Rectal smooth muscle tissue (tissue), 1 donor: Measurements from ENCODE around the gene TUBGCP6.

Source experiments
- H3K27ac ChIP-seq: one replicate; pipeline ENCODE4 v1.7.0; 2013; ENCODE audit warnings: low read depth, low read length, inconsistent platforms
- H3K27me3 ChIP-seq: one replicate; pipeline ENCODE4 v1.7.0; 2013; ENCODE audit warnings: low read length; ENCODE audit not compliant: control insufficient read depth, insufficient read depth
- H3K36me3 ChIP-seq: one replicate; pipeline ENCODE4 v1.7.0; 2013; ENCODE audit warnings: low read length; ENCODE audit not compliant: control insufficient read depth, insufficient read depth
- H3K4me1 ChIP-seq: one replicate; pipeline ENCODE4 v1.7.0; 2013; ENCODE audit warnings: low read length; ENCODE audit not compliant: control insufficient read depth, insufficient read depth
- H3K4me3 ChIP-seq: one replicate; pipeline ENCODE4 v1.7.0; 2013; ENCODE audit warnings: low read length
- H3K9ac ChIP-seq: one replicate; pipeline ENCODE4 v1.7.0; 2013; ENCODE audit warnings: low read length

The TUBGCP6 gene

DNA sequence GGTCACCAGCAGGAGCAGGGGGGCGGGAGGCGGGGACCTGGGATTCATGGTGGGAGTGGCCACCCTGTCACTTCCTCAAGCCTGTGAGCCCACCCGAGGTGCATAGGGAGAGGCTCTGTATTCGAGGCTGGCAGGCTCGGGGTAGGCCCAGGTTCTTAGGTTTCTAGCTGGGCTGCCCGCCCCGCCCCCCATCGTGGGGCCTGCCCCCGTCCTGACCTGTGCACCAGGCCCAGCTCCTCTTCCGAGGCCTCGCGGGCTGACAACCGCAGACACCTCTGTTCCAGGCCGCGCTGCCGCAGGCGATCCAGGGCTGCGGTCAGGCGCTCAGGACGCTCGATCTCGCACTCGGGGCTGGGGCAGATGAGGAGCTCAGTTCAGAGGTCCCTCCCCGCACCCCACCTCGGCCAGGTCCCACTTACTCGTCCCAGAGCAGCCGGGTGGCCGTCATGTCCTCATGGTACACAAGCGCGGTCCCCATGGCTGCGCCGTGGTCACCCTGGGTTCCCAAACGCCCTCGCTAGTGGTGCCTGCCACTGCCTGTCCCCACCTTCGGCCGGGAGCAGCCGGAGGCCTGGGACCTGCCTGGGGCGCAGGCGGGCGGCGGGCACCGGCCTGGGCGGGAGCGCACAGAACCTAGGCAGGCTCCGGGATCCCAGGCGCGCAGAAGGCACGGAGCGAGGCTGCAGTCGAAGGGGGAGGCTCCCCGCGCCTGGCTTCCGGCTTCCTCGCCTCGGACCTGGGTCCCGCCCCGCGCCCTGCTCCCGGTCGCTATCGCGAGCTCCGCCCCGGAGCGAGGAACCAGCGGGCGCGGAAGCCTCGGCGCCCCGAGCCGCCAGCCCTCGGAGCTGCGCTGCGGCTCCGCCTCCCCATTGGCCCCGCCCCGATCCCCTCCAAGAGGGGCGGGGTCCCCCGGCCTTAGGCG is 6.0 kb upstream of the TUBGCP6 start, which contains the start of gene HDAC10:
HDAC10 (minus strand) TSS at position 711 of the 922 bp plus-strand sequence; CDS start at position 478, 233 bp downstream.
- Histone ChIP-seq H3K4me1 (peaks cover 14% of the 10 kb centered on the region), H3K27ac (peak within 1 kb of the TSS; percentile 66), H3K4me3 (peak within 1 kb of the TSS; percentile 97), H3K27me3 (no peaks in the 10 kb centered on the region), H3K9ac (peak within 1 kb of the TSS; percentile 45), H3K36me3 (peaks cover 15% of the 10 kb centered on the region)

DNA sequence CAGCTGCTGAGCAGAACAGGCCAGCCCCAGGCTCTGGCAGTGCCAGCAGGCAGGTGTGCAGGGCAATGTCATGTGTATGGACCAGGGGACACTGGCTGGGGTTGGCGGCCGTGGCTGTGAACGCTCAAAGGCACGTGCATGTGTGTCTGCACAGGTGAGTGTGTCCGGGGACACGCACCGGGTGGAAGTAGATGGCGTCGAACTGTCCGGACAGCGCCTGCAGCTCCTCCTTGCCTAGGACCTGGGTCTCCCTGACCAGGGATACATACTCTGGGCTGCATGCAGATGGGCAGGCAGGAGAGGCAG is 5.4 kb upstream of the TUBGCP6 start:
- peaks cover 14% of the 10 kb centered on the region for H3K4me1 ChIP-seq
- H3K27ac ChIP-seq = no peak overlapping the region
- H3K36me3 ChIP-seq = peaks cover 15% of the 10 kb centered on the region
- peak overlapping the region; percentile 1 for H3K9ac ChIP-seq
- peak overlapping the region; percentile 97 for H3K4me3 ChIP-seq
- H3K27me3 ChIP-seq = no peaks in the 10 kb centered on the region

DNA sequence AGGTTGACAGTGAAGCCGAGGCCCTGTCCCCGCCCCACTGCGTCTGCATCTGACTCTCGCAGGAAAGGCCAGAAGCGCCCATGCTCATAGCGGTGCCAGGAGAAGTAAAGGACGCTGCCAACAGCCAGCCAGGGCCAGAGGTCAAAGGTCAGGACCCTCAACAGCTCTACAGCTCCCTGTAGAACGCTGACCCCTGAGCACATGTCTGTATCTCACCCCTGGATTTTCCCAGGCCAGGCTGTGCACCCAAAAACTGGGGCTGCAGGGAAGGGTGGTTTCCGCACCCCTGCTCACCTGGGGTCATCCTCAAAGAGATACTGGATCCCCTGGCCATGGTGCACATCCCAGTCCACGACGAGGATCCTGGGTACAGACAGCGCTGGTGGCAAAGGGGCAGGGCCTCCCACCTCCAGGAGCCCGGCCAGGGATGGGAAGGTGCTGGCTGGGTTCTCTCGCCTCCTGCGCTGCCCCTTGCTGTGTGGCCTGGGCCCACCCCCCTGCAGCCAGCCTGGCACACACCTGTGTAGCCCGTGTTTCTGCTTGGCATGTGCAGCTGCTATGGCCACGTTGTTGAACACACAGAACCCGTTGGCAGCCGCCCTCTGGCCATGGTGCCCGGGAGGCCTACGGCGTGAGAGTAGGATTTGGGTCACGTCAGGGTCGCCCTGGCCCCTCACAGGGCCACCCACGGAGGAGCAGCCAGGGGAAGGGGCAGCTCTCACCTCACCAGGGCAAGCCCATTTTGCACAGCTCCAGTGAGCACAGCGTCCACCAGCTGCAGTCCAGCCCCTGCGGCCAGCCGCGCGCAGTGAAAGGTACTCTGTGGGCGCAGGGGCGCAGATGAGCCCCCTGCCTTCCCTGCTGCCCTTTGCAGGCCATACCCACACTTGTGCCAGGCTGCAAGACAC is 4.8 kb upstream of the TUBGCP6 start:
- Histone ChIP-seq H3K27ac (no peak overlapping the region), H3K36me3 (peaks cover 15% of the 10 kb centered on the region), H3K4me1 (peaks cover 14% of the 10 kb centered on the region), H3K4me3 (peak overlapping the region; percentile 97), H3K27me3 (no peaks in the 10 kb centered on the region), H3K9ac (no peak overlapping the region)

DNA sequence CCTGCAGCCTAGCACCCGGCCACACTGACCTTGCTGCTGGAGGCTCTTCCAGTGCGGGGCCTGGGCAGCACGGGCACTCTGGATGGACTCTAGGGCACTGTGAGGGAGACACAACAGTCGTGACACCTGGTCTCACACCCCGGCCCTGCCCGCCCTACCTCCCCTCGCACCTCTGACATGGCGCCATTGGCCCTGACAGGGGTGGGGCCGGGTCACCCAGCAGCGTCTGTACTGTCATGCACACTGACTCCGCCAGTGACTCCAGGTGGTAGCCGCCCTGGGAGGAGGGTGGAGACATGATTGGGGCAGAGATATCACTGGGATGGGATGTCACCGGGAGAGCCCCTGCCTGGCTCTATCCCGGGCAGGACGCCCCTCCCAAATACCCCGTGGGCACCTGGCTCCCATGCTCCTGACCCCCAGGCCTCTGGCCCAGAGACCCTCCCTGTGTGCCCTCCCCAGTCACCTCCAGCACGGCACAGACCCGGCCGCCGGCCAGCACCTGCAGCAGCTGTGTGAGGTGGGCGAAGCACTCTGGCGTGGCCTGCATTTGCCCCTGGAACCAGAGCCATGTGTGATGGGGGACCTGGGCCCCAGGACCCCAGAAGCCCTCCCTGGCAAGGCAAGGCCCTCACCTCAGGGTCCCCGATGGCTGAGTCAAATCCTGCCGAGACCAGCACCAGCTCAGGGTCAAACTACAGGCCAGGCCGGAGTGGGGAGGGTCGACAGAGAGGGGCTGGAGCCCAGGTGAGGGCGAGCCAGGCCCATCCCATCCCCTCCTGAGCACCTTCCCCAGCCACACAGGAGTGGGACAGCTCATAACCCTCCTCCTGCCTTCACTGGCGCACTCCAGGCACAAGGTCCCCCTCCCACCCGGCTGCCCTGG is 3.6 kb upstream of the TUBGCP6 start:
- Histone ChIP-seq H3K4me1 (peaks cover 17% of the 10 kb centered on the region), H3K27ac (no peak overlapping the region), H3K9ac (no peak overlapping the region), H3K4me3 (no peak overlapping the region), H3K27me3 (no peaks in the 10 kb centered on the region), H3K36me3 (peaks cover 15% of the 10 kb centered on the region)

DNA sequence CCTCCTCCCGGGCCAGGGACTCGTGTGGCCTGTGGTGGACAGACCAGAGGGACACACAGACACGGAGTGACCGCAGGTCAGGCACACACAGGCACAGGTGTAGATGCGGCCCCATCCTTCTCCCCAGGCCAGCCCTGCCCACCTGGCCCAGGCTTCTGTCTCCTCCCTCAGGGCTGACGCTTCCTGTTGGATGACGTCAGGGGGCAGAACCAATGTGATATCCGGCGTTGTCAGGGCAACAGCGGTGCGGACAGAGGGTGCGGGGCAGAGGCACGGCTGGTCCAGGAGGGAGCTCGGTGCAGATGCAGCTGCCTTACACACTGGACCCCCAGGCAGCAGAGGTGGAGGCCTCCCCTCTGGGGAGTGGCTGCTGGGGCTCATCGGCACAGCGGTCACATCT is 2.9 kb upstream of the TUBGCP6 start:
- Histone ChIP-seq H3K27me3 (no peaks in the 10 kb centered on the region), H3K4me1 (peaks cover 17% of the 10 kb centered on the region), H3K4me3 (no peak overlapping the region), H3K9ac (no peak overlapping the region), H3K27ac (no peak overlapping the region), H3K36me3 (peaks cover 15% of the 10 kb centered on the region)

DNA sequence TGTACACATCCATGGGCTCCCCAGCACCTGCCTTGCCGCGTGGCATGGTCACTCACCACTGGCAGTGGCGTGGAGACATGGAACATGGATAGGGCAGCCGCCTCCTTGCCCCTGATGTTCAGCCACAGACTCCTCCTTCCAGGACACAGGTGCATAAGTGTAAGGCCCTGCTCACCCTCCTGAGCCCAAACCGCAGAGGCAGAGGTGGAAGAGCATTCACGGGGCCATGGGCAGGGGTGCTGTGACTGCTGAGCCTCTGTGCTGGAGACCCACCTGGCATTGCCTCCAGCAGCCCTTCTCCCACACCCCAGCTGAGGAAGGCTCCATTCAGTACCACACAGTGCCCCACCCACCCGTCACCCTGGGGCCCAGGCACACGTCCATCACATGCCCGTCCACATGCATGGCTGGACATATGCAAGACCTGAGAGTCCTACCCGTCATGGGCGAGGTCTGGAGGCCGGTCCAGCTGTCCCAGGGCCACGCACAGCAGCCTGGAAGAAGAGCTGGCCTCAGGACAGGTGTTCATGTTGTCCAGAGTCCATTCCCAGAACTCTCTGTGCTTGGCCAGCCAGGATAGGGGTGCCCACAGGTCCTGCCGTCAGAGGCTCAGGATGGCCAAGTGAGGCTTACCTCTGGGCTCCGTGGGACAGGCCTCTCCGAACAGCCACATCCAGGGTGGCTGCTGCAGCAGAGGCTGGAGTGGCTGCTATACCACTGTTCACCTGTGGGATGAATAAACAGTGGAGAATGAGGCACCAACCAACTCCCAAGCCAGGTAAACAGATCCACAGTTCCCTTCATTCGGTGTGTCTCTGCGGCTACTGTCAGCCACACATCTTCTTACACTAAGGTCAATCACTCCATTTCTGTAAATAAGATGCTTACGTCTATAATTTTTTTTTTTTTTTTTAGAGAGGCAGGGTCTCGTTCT is 1.7 kb upstream of the TUBGCP6 start:
- H3K9ac ChIP-seq = no peak overlapping the region
- peak overlapping the region; percentile 82 for H3K4me3 ChIP-seq
- peaks cover 17% of the 10 kb centered on the region for H3K4me1 ChIP-seq
- no peaks in the 10 kb centered on the region for H3K27me3 ChIP-seq
- no peak overlapping the region for H3K27ac ChIP-seq
- H3K36me3 ChIP-seq = peaks cover 15% of the 10 kb centered on the region

DNA sequence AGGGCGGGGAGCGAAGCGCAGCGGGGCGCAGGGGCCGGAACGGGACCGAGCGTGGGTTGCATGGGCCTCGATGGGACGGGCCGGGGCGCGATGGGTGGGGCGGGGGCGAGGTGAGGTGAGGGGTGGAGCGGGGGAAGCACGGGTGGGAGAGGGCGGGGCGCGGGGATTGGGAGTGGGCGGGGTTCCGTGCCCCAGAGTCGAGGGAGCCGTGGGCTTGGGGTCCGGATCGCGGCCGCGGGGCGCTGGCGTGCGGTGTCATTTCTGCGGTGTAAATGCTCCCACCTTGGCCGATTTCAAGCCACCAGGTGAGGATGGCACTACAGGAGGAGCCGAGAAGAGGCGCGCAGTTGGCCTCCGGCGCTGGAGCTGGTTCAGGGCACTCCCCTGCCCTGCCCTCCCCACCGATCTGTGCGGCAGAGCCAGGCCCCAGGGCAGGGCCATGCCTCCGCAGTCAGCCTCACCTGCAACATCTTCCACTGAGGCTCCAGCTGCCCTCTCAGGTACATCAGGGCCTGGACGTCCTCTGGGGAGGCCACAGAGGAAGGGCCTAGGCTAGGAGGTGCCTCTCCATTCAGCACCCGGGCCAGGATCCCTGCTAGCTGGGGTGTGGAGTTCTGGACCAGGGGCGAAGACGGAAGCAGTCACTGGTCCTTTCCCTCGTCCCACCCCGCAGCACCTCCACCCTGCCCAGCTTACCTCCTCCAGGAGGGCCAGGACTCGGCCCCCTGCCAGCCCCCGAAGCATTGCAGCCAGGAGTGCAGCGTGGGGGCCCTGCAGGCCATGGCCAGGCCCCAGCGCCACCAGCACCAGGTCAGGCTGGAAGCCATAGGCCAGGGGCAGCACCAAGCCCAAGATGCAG is 620 bp upstream of the TUBGCP6 start:
- Histone ChIP-seq H3K27me3 (no peaks in the 10 kb centered on the region), H3K36me3 (peaks cover 15% of the 10 kb centered on the region), H3K9ac (peak overlapping the region; percentile 50), H3K27ac (peak overlapping the region; percentile 91), H3K4me1 (peaks cover 11% of the 10 kb centered on the region), H3K4me3 (peak overlapping the region; percentile 82)

DNA sequence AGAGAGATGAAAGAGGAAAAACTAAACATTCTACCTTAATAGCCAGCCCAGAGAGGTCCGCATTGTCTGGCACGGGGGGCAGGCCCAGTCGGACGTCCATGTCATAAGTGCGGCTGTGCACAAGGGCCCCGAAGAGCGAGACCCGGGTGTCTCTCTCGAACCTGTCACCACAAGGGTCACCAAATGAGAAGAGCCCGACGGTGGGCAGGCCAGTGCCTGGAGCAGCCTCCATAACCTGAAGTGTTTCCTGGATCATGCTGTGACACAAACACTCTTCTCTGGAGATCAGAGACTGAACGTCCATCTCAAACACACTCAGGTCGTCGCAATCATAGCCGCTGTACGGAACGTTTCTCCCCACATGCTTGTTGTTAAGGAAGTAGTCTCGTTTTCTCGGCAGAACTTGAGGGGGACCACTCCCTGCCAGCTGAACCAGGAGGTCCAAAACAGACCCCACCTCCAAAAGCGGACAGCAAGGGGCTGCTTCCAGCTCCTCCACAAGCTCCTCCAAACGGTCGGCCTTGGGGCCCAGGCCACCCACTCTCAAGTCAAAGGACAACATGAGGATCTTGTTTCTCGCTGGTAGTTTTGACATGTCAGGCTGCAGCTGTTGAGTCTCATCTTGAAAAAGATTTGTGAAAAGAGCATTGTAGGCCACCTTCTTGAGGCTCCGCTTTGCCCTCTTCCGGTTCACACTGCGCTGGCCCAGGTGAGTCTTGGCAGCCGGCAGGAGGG is 971 bp downstream of the TUBGCP6 start:
- Histone ChIP-seq H3K4me1 (peaks cover 3% of the 10 kb centered on the region), H3K27me3 (no peaks in the 10 kb centered on the region), H3K4me3 (peak overlapping the region; percentile 82), H3K9ac (peak overlapping the region; percentile 50), H3K27ac (peak overlapping the region; percentile 91), H3K36me3 (peaks cover 21% of the 10 kb centered on the region)

DNA sequence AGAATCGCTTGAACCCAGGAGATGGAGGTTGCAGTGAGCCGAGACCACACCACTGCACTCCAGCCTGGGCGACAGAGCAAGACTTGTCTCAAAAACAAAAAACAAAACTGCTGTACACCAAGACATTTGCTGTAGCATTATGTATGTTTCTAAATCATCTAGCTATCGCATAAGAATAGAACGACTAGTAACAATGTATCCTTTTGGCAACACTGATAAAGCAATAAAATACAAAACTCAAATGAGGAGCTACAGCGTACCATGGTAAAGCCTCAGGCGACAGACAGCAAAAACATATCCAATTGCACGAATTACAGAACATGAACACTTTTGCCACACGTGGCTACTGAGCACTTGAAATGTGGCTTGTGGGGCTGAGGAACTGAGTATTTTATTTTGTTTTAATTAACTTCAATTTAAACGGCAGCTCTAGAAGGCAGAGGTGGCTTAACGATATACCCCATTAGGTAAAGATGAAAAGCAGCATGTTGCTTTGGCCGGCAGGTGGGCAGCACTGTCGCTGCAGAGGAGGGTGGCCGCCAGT is 2.3 kb downstream of the TUBGCP6 start:
- H3K4me3 ChIP-seq = peak overlapping the region; percentile 51
- no peaks in the 10 kb centered on the region for H3K27me3 ChIP-seq
- peaks cover 3% of the 10 kb centered on the region for H3K4me1 ChIP-seq
- peaks cover 16% of the 10 kb centered on the region for H3K36me3 ChIP-seq
- H3K9ac ChIP-seq = no peak overlapping the region
- no peak overlapping the region for H3K27ac ChIP-seq

DNA sequence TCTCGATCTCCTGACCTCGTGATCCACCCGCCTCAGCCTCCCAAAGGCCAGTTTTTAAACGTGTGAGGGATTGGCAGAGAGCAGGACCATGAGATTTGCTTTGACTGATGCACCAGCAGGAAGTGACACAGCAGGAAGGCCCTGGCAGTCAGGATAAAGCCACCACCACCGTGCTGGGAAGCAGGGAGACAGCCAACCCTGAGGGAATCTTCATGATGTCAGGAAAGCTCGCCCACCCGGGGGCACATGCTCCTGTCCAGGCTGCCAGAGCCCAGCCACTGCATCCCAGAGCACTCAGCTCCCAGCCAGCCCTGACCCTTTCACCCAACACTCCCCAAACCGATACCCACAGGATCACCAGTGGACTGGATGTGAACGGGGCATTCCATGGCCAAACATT is 6.1 kb downstream of the TUBGCP6 start:
- Histone ChIP-seq H3K27me3 (no peaks in the 10 kb centered on the region), H3K36me3 (peaks cover 10% of the 10 kb centered on the region), H3K27ac (no peak overlapping the region), H3K4me1 (no peaks in the 10 kb centered on the region), H3K4me3 (no peak overlapping the region), H3K9ac (no peak overlapping the region)
